GM23338 (cell line): ENCODE data around the gene MAPK13. TPM values are rescaled to one million over a fixed set of nuclear protein-coding genes. Genes with fewer than 3 reads are reported as not detected.

Experiments used
- ATAC-seq: fragments of 200-7000 bp; cut with Tn5 transposase; 3 replicates; pipeline ENCODE4 v1.9.1; 2020
- DNase-seq: peaks from one replicate; pipeline ENCODE4 v3.0.0-alpha.2; 2015; ENCODE audit warnings: low spot score
- H2AFZ ChIP-seq: fragments of 200-600 bp; sonication (generic); 2 replicates; pipeline ENCODE4 v1.8.0; 2016; ENCODE audit warnings: antibody characterized with exemption, mild to moderate bottlenecking, moderate library complexity
- H3F3A ChIP-seq: fragments of 200-600 bp; sonication (generic); replicated peaks from 2 replicates; pipeline ENCODE4 v1.8.0; 2017; ENCODE audit warnings: antibody characterized with exemption, mixed run types, low read depth
- H3K27ac ChIP-seq: fragments of 200-600 bp; sonication (generic); 2 replicates; pipeline ENCODE4 v1.6.1; 2016; ENCODE audit warnings: low read depth
- H3K27me3 ChIP-seq: fragments of 200-600 bp; sonication (generic); 2 replicates; pipeline ENCODE4 v1.8.0; 2016; ENCODE audit warnings: mild to moderate bottlenecking, mixed run types, moderate library complexity; ENCODE audit not compliant: insufficient read depth
- H3K36me3 ChIP-seq: fragments of 200-600 bp; sonication (generic); 2 replicates; pipeline ENCODE4 v1.8.0; 2016; ENCODE audit warnings: mild to moderate bottlenecking; ENCODE audit not compliant: insufficient read depth
- H3K4me1 ChIP-seq: fragments of 200-600 bp; sonication (generic); 2 replicates; pipeline ENCODE4 v1.8.0; 2016; ENCODE audit warnings: mild to moderate bottlenecking, moderate library complexity; ENCODE audit not compliant: insufficient read depth
- H3K4me2 ChIP-seq: fragments of 200-600 bp; sonication (generic); 2 replicates; pipeline ENCODE4 v1.7.1; 2017; ENCODE audit warnings: mixed run types
- H3K4me3 ChIP-seq: fragments of 200-600 bp; sonication (generic); 2 replicates; pipeline ENCODE4 v1.6.1; 2016; ENCODE audit warnings: mixed run types
- H3K79me2 ChIP-seq: fragments of 200-600 bp; sonication (generic); replicated peaks from 2 replicates; pipeline ENCODE4 v1.8.0; 2017; ENCODE audit warnings: mild to moderate bottlenecking; ENCODE audit not compliant: insufficient read depth
- H3K9me2 ChIP-seq: fragments of 200-600 bp; sonication (generic); 2 replicates; pipeline ENCODE4 v1.8.0; 2017; ENCODE audit not compliant: insufficient read depth
- H4K20me1 ChIP-seq: fragments of 200-600 bp; sonication (generic); replicated peaks from 2 replicates; pipeline ENCODE4 v1.8.0; 2017; ENCODE audit warnings: mild to moderate bottlenecking; ENCODE audit not compliant: insufficient read depth
- H3K27ac Mint-ChIP-seq: 2 replicates; pipeline ENCODE4 v1.8.0; 2020; ENCODE audit warnings: inconsistent platforms, mild to moderate bottlenecking, moderate library complexity, mixed read lengths
- H3K27me3 Mint-ChIP-seq: 3 replicates; pipeline ENCODE4 v1.8.0; 2022; ENCODE audit warnings: low read depth, mild to moderate bottlenecking, moderate library complexity, mixed read lengths, inconsistent platforms; ENCODE audit not compliant: insufficient read depth, poor library complexity
- H3K36me3 Mint-ChIP-seq: 3 replicates; pipeline ENCODE4 v1.8.0; 2021; ENCODE audit warnings: low read depth, mild to moderate bottlenecking, inconsistent platforms, moderate library complexity, mixed read lengths
- H3K4me1 Mint-ChIP-seq: 3 replicates; pipeline ENCODE4 v1.8.0; 2020; ENCODE audit warnings: mild to moderate bottlenecking, inconsistent platforms, mixed read lengths
- H3K4me3 Mint-ChIP-seq: 3 replicates; pipeline ENCODE4 v1.8.0; 2021; ENCODE audit warnings: moderate library complexity, mild to moderate bottlenecking, inconsistent platforms, mixed read lengths
- H3K9me3 Mint-ChIP-seq: 3 replicates; pipeline ENCODE4 v1.8.0; 2020; ENCODE audit warnings: moderate library complexity, mild to moderate bottlenecking, inconsistent platforms, mixed read lengths
- CREB1 ChIP-seq: fragments of 250-450 bp; sonication (Bioruptor Pico); IDR thresholded peaks from 2 replicates; pipeline ENCODE4 v1.5.0; 2020; ENCODE audit warnings: low read depth, mild to moderate bottlenecking, moderate library complexity
- EZH2 ChIP-seq: fragments of 200-600 bp; sonication (generic); IDR thresholded peaks from one replicate; pipeline ENCODE4 v1.8.0; 2017; ENCODE audit warnings: antibody characterized with exemption, mild to moderate bottlenecking, low read depth; ENCODE audit not compliant: unreplicated experiment
- EZH2phosphoT487 ChIP-seq: fragments of 200-600 bp; sonication (generic); IDR thresholded peaks from one replicate; pipeline ENCODE4 v1.8.1; 2018; ENCODE audit warnings: antibody characterized with exemption; ENCODE audit not compliant: unreplicated experiment
- JUNB ChIP-seq: IDR thresholded peaks from one replicate; pipeline ENCODE4 v1.6.1; 2016; ENCODE audit warnings: antibody characterized with exemption; ENCODE audit not compliant: unreplicated experiment
- NANOG ChIP-seq: IDR thresholded peaks from 2 replicates; pipeline ENCODE4 v1.6.1; 2016; ENCODE audit warnings: antibody characterized with exemption, borderline replicate concordance
- POLR2AphosphoS5 ChIP-seq: IDR thresholded peaks from 2 replicates; pipeline ENCODE4 v1.6.1; 2016; ENCODE audit warnings: antibody characterized with exemption, low read depth
- STAT1 ChIP-seq: IDR thresholded peaks from one replicate; pipeline ENCODE4 v1.6.1; 2016; ENCODE audit warnings: antibody characterized with exemption; ENCODE audit not compliant: unreplicated experiment
- ZNF114 ChIP-seq: fragments of 250-450 bp; sonication (Bioruptor Pico); IDR thresholded peaks from 2 replicates; pipeline ENCODE4 v1.5.0; 2020; ENCODE audit warnings: mild to moderate bottlenecking, moderate library complexity
- ZNF331 ChIP-seq: fragments of 250-450 bp; sonication (Bioruptor Pico); IDR thresholded peaks from 2 replicates; pipeline ENCODE4 v1.5.0; 2020; ENCODE audit warnings: low read depth, mild to moderate bottlenecking, moderate library complexity
- polyA plus RNA-seq: library from polyadenylated mRNA; unstranded; fragments of >200 nt; fragmentation: Nextera tagmentation; extraction: Ambion mirVana; gene quantifications from 2 replicates; pipeline ENCODE4 v1.2.1, GENCODE V29; 2016
- total RNA-seq: library from RNA; depleted of rRNA; stranded (reverse); fragments of >200 nt; shearing (Covaris generic); gene quantifications from 2 replicates; pipeline ENCODE4 v1.2.3, GENCODE V29; 2014
- TF ChIP-seq, protein P1 (sequence below): IDR thresholded peaks from one replicate; pipeline ENCODE4 v1.6.1; 2018; ENCODE audit warnings: antibody characterized with exemption; ENCODE audit not compliant: unreplicated experiment
- TF ChIP-seq, protein P2 (sequence below): IDR thresholded peaks from 2 replicates; pipeline ENCODE4 v1.6.1; 2016; ENCODE audit warnings: antibody characterized with exemption
- TF ChIP-seq, protein P3 (sequence below), 2 experiments: fragments of 200-600 bp in 1 of 2; sonication (generic) in 1 of 2; conservative IDR thresholded peaks; 2 replicates each; pipeline versions ENCODE4 v1.5.1 to v1.6.1; 2016 to 2017; ENCODE audit warnings: antibody characterized with exemption in 2 of 2, low read depth in 2 of 2, mild to moderate bottlenecking in 2 of 2, moderate library complexity in 1 of 2

The MAPK13 gene
- total and polyA plus RNA-seq, 2 experiments from 2014 or later: 6.3 to 12.3 TPM

DNA sequence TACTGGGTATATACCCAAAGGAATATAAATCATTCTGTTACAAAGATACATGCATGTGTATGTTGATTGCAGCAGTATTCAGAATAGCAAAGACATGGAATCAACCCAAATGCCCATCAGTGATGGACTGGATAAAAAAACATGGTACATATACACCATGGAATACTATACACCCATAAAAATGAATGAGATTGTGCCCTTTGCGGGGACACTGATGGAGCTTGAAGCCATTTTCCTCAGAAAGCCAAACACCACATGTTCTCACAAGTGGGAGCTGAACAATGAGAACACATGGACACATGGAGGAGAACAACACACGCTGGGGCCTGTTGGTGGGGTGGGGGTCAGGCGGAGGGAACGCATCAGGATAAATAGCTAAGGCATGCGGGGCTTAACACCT, 41.3 kb upstream of the MAPK13 start (continued):
- TF ChIP-seq, protein P1, sequence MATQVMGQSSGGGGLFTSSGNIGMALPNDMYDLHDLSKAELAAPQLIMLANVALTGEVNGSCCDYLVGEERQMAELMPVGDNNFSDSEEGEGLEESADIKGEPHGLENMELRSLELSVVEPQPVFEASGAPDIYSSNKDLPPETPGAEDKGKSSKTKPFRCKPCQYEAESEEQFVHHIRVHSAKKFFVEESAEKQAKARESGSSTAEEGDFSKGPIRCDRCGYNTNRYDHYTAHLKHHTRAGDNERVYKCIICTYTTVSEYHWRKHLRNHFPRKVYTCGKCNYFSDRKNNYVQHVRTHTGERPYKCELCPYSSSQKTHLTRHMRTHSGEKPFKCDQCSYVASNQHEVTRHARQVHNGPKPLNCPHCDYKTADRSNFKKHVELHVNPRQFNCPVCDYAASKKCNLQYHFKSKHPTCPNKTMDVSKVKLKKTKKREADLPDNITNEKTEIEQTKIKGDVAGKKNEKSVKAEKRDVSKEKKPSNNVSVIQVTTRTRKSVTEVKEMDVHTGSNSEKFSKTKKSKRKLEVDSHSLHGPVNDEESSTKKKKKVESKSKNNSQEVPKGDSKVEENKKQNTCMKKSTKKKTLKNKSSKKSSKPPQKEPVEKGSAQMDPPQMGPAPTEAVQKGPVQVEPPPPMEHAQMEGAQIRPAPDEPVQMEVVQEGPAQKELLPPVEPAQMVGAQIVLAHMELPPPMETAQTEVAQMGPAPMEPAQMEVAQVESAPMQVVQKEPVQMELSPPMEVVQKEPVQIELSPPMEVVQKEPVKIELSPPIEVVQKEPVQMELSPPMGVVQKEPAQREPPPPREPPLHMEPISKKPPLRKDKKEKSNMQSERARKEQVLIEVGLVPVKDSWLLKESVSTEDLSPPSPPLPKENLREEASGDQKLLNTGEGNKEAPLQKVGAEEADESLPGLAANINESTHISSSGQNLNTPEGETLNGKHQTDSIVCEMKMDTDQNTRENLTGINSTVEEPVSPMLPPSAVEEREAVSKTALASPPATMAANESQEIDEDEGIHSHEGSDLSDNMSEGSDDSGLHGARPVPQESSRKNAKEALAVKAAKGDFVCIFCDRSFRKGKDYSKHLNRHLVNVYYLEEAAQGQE: no peak
- TF ChIP-seq JUNB: no peak
- no peak for TF ChIP-seq ZNF114

DNA sequence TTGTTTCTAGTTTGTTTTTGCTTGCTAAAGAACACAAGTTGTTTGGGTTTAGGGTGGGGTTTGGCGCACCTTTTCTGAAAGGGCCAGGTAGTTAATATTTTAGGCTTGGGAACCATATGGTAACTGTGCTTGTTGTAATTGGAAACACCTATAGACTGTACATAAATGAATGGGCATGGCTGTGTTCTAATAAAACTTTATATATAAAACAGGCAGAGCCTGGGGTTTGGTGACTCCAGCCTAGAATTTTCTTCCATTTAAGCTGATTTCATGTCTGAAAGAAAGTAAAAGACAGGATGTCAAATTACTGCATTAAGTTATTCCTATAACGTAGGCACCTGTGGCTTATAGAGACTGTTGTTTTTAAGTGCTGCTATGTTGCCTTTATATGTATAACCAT, 36.1 kb upstream of the MAPK13 start:
- no peak overlapping the region for H3K27ac ChIP-seq
- H3F3A ChIP-seq: no peaks in the 10 kb centered on the region
- no peak overlapping the region for H3K4me3 ChIP-seq
- H3K27me3 ChIP-seq: no peaks in the 10 kb centered on the region
- no peak overlapping the region for H3K4me2 ChIP-seq
- H3K9me2 ChIP-seq: no peaks in the 10 kb centered on the region
- peaks cover 2% of the 10 kb centered on the region for H3K27me3 Mint-ChIP-seq
- no peaks in the 10 kb centered on the region for H3K36me3 ChIP-seq
- no peak overlapping the region for H3K4me3 Mint-ChIP-seq
- H3K4me1 Mint-ChIP-seq: peaks cover 9% of the 10 kb centered on the region
- no peaks in the 10 kb centered on the region; the same call in 1 of the 2 replicates for H3K4me1 ChIP-seq
- no peaks in the 10 kb centered on the region for H3K79me2 ChIP-seq
- H3K27ac Mint-ChIP-seq: no peak overlapping the region
- H4K20me1 ChIP-seq: no peaks in the 10 kb centered on the region
- ATAC-seq: no peak
- no peaks in the 10 kb centered on the region for H3K9me3 Mint-ChIP-seq
- H2AFZ ChIP-seq: no peak overlapping the region
- no peak for DNase-seq
- H3K36me3 Mint-ChIP-seq: no peaks in the 10 kb centered on the region
- no peak for TF ChIP-seq EZH2
- TF ChIP-seq STAT1: no peak
- no peak for TF ChIP-seq CREB1
- no peak for TF ChIP-seq ZNF331 (CRISPR knock-in tag)
- TF ChIP-seq, protein P1: no peak
- TF ChIP-seq ZNF114: no peak
- TF ChIP-seq, protein P2, sequence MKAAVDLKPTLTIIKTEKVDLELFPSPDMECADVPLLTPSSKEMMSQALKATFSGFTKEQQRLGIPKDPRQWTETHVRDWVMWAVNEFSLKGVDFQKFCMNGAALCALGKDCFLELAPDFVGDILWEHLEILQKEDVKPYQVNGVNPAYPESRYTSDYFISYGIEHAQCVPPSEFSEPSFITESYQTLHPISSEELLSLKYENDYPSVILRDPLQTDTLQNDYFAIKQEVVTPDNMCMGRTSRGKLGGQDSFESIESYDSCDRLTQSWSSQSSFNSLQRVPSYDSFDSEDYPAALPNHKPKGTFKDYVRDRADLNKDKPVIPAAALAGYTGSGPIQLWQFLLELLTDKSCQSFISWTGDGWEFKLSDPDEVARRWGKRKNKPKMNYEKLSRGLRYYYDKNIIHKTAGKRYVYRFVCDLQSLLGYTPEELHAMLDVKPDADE: no peak
- TF ChIP-seq NANOG: no peak
- TF ChIP-seq EZH2phosphoT487: no peak
- no peak for TF ChIP-seq JUNB
- TF ChIP-seq POLR2AphosphoS5: no peak
- TF ChIP-seq, protein P3, sequence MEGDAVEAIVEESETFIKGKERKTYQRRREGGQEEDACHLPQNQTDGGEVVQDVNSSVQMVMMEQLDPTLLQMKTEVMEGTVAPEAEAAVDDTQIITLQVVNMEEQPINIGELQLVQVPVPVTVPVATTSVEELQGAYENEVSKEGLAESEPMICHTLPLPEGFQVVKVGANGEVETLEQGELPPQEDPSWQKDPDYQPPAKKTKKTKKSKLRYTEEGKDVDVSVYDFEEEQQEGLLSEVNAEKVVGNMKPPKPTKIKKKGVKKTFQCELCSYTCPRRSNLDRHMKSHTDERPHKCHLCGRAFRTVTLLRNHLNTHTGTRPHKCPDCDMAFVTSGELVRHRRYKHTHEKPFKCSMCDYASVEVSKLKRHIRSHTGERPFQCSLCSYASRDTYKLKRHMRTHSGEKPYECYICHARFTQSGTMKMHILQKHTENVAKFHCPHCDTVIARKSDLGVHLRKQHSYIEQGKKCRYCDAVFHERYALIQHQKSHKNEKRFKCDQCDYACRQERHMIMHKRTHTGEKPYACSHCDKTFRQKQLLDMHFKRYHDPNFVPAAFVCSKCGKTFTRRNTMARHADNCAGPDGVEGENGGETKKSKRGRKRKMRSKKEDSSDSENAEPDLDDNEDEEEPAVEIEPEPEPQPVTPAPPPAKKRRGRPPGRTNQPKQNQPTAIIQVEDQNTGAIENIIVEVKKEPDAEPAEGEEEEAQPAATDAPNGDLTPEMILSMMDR (conservative IDR thresholded peaks at IDR 0.05; ENCODE audit: low read depth in 2 of 2): no peak
